Fibroblast of skin of left quadriceps (primary cell): Measurements from ENCODE around the gene ABCB8.

Experiments
- DNase-seq, 2 experiments: peaks; one replicate each; pipeline ENCODE4 v3.0.0-alpha.2; 2013; ENCODE audit warnings: low read depth in 2 of 2

ABCB8 gene

DNA sequence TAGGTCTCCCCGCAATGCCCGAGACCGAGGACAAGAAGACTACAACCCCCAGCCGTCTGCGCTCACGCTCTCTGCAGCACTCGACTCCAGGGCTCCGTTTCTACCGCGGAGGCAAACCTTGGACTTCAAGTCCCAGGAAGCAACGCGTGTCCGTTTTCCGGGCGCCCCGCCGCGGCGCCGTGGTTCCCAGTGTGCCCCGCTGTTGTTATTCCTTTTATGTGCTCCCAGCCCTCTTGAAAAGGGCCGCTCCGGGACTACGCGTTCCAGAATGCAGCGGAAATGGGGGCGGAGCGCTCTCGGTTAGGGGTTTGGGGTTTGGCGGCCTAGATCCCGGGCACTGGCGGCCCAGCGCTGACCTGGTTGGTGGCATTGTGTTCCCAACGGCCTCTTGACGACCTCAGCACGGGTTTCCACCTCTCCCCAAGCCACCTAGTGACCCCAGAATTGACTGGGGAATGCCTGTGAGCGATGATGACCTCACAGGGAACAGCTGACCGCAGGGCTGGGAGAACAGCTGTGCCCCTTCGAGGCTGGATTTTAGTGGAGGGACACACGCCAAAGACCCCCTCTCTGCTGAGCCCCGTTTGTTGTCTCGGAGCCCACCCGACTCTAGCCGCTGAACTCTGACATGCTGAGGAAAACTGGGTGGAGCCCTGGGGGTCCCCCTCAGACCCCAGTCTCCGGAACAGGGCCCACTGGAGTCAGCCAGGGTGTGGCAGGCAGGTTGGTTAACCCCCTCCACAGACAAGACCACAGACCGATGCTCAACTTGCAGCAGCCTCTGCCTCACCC lies 29.9 kb downstream of the ABCB8 start:
- peak; percentile 99 to 100 for DNase-seq

DNA sequence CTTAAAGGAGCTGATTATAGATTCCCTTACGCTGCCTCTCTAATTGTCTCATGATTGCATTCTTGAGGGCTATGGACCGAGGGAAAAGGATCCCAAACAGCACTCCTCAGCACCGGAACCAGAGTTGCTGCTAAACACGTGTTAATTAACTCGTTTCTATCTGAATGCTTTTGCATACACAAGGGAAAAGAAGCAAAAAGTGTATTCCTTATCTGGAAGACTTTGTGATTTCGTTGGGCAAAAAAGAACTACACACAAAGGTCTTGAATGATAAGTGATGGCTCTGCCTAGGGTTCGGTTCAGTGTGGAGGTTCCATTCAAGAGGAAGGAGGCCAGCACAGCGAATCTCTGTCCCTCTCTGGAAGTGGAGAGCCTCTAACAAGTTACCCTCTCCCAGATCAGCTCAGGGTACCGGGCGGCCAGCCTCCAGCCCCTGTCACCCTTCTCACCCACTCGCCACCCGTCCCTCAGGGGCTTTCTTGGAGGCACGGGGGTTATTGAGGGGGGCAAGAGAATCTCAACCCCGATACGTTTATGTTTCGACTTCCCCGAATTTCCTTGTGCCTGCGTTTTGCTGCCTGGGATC lies 30.6 kb downstream of the ABCB8 start:
- DNase-seq = no peak

DNA sequence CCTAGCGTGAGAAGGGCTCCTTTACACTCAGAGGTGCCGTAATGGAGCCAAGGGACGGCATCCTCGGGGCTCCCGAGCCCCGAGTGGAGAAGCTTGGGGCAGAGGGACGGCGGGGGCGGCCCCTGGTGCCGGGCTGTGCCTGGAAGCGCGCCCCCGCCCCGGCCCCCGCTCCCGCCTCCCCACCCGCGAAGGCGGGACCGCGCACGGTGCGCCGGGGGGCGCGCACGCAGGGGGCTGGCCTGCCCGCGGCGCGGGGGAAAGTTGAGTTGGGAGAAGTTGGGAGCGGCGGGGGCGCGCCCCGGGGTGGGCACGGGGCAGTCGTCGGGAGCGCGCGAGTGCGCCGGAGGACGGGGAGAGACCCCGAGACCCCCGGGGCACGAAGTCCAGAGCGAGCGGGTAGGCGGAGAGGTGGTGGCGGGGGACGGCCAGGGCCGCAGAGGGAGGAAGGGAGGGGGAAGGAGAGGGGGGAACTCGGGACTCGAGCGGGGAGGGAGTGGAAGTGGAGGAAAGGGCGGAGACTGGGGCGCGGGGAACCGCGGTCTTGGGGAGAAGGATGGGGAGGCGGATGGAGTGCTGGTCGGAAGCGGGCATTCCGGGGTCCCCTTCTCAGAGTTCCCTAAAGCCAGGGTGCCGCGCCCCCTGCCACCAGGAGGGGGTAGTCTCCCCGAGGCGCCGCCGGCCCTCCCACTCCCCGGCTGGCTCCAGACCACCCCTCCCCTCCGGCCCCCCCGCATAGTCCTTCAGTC lies 31.3 kb downstream of the ABCB8 start, which contains the start of gene SLC4A2:
TSS of gene SLC4A2 (plus strand) at position 223 of the 746 bp plus-strand sequence. CDS start 2,399 bp downstream, outside the sequence.
- DNase-seq = no peak

DNA sequence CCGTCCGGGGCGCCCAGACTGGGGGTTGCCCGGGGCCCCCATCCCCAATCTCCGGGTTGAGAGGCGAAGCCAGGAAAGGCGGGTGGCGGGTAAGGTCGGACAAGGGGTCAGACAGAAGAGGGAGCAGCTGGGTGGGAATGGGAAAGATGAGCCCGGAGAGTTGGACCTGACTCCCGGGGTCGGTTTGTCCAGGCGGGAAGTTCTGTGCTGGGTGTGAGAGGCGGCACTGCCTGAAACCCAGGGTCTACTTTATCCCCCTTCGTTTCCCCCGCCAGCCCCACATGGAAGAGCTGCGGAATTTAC lies 31.8 kb downstream of the ABCB8 start:
- no peak for DNase-seq

DNA sequence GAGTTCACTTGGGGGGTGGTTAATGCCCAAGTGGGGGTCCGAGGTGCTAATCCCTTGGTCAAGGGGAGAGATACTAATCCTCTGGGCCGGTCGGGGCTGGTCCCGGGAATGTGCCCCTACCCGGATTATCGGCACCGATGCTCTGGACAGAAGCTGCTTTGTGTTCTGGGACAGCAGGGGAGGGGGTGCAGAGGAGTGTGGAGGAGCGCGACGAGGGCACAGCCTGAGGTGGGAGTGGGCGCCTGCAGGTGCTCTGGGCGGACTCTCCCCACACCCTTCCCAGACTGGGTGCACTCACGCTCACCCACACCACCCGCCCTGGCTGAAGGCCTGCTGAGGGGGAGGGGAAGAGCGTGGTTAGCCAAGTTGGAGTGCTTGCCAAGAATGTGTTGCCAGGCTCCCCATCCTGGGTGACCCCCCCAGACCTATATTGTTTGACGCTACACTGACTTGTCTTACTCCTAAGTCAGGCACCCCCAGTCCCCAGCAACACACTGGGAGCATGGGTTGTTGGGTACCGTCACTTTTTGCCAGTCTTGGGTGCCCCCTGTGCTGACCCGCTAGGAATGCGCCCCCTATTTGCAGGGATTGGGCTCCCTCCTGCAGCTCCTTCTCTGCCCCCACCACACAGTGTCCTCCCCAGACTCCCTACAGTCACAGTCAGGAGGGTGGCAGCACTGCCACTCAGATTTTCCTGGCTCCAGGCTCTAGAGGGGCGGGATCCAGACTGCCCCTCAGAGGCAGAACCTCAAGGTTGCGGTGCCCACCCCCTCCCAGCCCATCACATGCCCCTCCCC lies 32.4 kb downstream of the ABCB8 start:
- no peak for DNase-seq

DNA sequence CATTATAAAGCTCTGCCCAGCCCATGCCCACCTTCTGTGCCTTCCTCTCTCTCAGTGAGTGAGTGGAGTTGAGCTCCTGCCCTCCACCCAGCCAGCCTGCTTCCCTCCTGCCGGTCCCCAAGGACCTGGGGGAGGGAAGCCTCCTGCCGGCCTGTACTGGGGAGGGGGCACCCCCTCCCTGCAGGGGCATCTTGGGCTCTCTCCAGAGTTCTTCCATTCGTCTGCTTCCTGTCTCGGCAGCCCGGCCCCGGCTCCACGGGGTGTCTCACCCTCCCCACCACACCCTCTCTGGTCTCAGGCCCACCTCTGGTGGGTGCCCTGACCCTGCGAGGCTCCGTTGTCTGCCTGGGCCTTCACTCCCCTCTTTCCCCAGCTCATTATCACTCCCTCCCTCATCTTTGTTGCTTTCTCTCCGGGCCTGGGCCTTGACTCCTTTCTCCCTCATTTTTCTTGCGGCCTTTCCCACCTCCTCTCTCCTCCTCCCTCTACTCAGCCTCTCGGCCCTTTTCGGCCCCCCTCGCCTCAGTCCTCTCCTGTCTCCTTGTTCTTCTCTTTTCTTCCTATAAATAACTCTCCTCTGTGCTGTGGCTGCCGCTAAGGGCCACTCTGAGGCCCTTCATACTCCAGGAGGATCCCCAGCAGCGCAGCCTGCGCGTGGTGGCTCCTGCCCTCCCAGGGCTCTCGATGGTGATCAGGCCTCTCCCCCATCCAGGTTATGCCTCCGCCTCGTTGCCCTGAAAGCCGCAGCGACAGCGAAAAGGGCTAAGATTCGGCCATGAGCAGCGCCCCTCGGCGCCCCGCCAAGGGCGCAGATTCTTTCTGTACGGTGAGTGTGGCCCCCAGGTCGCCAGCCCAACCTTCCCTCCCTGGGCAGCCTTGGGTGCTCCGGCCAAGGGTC lies 33.2 kb downstream of the ABCB8 start:
- DNase-seq = no peak

DNA sequence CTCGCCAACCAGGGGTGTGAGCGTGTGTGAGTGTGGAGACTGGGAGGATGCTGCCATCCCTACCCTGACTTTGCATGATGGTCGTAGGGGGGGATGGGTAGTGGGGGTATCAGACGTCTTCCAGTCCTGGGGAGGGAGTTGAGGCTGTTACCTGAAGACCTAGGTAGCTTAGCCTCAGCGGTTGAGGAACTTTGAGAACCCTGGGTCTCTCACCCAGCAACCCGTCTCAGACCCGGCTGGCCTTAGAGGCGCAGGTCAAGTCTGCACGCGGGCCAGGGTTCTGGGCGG lies 33.8 kb downstream of the ABCB8 start:
- DNase-seq = no peak

DNA sequence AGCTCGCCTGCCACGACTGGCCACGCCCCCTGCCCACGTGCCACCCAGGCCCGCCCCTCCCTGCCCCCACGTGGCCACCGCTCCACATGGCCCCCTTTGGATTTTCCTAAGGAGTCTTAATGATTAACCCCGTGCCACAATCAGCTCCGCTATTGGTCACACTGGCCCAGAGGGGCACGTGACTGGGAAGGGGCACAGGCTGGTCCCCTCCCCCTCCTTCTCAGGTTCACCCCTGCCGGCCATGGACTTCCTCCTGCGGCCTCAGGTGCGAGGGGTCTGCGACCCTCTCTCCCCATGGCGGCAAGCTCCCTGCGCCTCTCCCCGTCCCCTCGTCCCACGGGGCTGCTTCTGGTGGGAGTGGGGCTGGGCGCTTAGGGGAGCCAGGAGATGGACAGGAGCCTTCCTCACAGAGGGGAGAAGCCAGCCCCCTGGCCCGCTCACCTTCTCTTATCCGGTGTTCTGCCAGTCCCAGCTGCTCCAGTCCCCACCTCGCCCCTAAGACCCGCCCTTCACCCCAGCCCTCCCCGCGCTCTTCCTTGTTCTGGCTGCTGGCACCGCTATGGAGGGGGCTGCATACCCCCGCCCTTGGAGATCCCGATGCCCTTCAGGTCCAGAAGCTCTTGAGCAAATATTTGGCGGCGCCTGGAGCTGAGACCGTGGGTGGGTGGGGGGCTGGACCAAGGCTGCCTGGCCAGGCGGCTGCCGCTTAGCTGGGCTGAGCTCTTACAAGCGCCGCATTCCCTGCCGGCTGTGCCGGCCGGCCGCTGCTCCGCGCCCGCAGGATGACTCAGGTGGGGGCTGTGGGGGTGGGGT lies 34.4 kb downstream of the ABCB8 start:
- no peak for DNase-seq

DNA sequence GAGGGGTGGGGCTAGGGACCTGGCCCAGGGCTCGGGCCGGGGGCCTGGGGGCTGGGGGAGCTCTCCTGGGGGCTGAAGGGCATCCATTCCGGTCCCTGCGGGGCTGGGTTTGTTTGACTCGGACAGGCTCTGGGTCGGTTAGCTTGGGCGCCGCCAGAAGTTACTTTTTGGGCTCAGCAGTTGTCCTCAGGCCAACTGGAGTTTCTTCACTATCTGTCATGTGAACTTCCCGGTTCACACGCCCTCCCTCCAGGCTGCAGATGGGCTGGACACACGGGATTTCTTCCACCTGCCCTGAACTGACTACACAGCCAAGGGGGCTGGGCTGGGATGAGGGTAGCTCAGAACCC lies 34.9 kb downstream of the ABCB8 start:
- no peak for DNase-seq

DNA sequence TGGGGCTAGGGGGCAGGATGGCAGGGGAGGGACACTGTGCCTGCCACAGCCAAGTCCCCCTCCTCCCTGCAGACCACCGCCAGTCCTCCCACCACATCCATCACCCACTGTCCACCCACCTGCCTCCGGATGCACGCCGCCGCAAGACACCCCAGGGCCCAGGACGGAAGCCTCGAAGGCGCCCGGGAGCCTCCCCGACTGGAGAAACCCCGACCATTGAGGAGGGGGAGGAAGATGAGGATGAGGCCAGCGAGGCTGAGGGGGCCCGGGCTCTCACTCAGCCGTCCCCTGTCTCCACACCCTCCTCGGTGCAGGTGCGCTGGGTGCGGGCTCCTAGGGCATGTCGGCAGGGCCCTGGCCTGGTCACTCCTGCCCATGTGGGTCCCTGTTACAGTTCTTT lies 36.2 kb downstream of the ABCB8 start:
- no peak for DNase-seq

DNA sequence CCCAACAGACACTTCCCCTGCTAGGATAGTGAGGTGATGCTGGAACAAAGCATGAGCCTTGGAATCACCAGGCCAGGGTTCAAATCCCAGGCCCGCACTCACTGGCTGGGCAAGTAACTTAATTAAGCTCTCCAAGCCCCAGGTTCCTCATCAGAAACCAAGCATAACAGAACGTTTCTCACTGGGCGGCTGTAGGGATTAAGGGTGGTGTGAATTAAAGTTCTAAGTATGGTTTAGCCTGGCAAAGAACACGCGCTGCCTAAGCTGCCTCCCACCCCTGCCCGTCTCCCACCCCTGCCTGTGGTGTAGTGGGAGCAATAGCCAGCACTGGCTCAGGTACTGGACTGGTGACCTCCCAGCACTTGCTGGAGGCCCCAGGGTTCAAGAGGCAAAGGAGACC lies 36.7 kb downstream of the ABCB8 start:
- no peak for DNase-seq

DNA sequence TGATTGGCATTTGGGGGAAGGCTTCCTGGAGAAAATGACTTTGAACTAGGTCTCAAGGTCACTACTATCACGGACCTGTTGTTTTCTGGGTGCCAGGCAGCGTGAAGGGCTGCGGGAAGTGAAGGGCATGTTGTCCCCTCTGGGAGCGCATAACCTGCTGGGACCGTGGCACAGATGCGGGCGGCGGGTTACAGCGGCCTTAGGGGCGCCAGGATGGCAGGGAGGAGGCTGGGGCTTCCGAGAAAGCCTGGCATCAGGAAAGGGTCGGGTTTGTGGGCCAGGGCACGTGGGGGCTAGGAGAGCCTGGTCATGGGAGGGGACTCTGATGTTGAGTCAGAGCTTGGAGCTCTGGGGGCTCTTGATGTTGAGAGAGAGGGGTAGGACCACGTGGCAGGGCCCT lies 37.3 kb downstream of the ABCB8 start:
- no peak for DNase-seq

DNA sequence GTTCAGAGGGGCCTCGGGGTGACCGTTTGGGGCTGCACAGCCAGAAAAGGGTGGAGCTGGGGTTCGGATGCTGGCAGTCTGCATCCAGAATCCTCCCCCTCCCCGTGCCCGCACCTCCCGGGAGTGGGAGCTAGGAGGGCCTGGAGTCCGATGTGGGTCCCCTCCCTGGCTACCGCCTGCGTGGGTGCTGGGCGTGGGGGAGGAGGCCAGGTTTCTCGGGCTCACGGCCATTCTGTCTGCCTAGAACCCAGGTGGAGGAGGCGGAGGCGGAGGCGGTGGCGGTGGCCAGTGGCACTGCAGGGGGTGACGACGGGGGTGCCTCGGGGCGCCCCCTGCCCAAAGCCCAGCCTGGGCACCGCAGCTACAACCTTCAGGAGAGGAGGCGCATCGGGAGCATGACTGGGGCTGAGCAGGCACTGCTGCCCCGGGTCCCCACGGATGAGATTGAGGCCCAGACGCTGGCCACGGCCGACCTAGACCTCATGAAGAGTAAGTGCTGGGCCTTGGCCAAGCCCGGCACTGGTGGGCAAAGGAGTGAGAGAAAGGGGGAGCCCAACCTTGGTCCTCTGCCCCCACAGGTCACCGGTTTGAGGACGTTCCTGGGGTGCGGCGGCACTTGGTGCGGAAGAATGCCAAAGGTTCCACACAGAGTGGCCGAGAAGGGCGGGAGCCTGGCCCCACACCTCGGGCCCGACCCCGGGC lies 38.2 kb downstream of the ABCB8 start:
- DNase-seq = no peak

DNA sequence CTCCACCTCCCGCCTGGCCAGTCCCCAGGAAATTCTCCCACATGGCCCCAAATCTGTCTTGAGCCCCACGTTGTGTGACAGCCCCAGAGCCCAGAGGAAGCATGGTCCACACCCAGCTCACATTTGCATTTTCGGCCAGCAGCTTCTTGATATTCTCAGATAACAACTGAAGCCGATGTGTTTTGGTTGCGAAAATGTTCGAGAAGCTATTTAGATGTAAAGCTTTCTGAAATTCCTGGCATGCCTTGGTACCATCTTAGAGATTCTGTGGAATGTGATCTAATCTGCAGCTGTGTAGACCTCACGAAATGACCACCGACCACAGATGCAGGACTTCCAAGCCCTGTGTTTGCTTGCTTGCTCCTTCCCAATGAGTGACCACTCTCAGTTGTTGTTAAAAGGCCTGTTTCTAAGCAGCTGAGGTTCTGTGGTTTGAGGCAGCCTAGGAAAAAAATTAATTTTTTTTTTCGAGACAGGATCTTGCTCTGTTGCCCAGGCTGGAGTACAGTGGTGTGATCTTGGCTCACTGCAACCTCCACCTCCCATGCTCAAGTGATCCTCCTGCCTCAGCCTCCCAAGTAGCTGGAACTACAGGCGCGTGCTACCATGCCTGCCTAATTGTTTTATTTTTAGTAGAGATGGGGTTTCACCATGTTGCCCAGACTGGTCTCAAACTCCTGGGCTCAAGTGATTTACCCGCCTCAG lies 40.0 kb downstream of the ABCB8 start:
- no peak for DNase-seq

DNA sequence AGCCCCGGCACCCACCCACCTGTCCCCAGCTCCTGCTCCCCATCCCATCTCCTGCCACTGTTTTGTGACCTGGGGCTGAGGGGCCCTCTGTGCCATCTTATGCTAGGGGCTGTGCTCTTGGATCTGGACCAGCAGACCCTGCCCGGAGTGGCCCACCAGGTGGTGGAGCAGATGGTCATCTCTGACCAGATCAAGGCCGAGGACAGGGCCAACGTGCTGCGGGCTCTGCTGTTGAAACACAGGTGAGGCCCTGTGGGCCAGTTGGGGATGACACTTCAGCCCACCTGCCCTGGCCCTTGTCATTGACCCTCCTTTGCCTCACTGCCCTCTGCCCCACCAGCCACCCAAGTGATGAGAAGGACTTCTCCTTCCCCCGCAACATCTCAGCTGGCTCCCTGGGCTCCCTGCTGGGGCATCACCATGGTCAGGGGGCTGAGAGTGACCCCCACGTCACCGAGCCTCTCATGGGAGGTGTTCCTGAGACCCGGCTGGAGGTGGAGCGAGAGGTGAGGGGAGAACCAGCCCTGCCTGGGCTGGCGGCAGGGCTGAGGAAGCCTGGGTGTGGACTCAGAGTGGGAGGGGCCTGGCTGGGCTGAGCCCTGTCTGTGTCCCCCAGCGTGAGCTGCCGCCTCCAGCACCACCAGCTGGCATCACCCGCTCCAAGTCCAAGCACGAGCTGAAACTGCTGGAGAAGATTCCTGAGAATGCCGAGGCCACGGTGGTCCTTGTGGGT lies 41.8 kb downstream of the ABCB8 start:
- no peak for DNase-seq

DNA sequence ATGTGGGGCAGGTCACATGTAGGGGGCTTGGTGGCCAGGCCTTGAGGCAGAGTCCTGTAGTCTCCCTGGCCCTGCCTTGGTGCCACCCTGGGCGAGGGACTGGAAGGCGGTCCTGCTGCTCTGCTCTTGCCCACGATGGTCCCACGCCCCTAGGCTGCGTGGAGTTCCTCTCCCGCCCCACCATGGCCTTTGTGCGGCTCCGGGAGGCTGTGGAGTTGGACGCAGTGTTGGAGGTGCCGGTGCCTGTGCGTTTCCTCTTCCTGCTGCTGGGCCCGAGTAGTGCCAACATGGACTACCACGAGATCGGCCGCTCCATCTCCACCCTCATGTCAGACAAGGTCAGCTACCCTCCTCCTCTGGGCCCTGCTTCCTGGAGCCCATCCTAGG lies 42.3 kb downstream of the ABCB8 start:
- no peak for DNase-seq

DNA sequence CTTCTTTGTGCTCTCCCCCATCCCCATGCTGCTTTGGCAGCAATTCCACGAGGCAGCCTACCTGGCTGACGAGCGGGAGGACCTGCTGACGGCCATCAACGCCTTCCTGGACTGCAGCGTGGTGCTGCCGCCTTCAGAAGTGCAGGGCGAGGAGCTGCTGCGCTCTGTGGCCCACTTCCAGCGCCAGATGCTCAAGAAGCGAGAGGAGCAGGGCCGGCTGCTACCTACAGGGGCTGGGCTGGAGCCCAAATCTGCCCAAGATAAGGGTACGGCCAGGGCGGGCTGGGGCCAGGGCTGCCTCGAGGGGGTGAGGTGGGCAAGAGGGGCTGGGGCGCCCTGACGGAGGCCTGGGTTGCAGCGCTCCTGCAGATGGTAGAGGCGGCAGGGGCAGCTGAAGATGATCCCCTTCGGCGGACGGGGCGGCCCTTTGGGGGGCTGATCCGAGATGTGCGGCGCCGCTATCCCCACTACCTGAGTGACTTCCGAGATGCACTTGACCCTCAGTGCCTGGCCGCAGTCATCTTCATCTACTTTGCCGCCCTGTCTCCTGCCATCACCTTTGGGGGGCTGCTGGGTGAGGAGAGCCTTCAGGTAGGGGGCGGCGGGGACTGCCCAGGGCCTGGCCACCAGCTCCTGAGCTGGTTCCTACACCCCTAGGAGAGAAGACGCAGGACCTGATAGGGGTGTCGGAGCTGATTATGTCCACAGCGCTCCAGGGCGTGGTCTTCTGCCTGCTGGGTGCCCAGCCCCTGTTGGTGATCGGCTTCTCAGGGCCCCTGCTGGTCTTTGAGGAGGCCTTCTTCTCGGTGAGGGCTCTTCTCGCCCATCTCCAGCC lies 43.0 kb downstream of the ABCB8 start:
- DNase-seq = no peak

DNA sequence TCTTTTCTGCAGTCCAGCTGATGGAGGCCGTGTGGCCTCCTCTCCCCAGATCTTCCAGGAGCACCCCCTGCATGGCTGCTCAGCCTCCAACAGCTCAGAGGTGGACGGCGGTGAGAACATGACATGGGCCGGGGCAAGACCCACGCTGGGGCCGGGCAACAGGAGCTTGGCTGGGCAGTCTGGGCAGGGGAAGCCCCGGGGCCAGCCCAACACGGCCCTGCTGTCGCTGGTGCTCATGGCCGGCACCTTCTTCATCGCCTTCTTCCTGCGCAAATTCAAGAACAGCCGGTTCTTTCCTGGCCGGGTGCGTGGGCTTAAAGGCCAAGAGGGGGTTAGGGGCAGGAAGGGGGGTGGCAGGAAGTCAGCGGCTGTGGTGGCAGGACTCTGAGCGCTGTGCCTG lies 45.7 kb downstream of the ABCB8 start:
- DNase-seq = no peak
